ENCODE measurements around the gene ROR2.

GRCh38 chr9:91519520-91520277, 430.3 kb downstream of the ROR2 start:
- TF ChIP-seq CTCF (IDR thresholded peaks at IDR 0.05 in 8 of 11, conservative IDR thresholded peaks at IDR 0.05 in 3 of 11) (no peak), POLR2A (IDR thresholded peaks at IDR 0.05) (no peak), POLR2AphosphoS5 (IDR thresholded peaks at IDR 0.05) (no peak)
